Activated T-cell treated with anti-CD3 and anti-CD28 coated beads, Interleukin-2, amount 50 U/mL, for 1 hour (primary cell): ENCODE results near the gene DTWD2.
"Not testable (repeated sequence)": the region's sequence is repeated elsewhere in the genome, so short reads cannot be mapped to it uniquely, and the experiment has no call there.

Experiments used
- DNase-seq: peaks from one replicate; pipeline ENCODE4 v3.0.0-alpha.2; 2020

The DTWD2 gene

GRCh38 chr5:118987988-118988865 lies at the start of gene DTWD2:
Gene DTWD2, minus strand, starts transcription at chr5:118988547. Its CDS starts 36 bp downstream, at chr5:118988511.
- DNase-seq, result peak; percentile 95

GRCh38 chr5:119037496-119038215 lies 49.3 kb upstream of the DTWD2 start:
- no peak for DNase-seq

- no peak for DNase-seq
Measured at GRCh38 chr5:119036101-119036762, 47.9 kb upstream of the DTWD2 start.

GRCh38 chr5:119033135-119033534 lies 44.8 kb upstream of the DTWD2 start:
- DNase-seq, result no peak

- DNase-seq, result no peak
Measured at GRCh38 chr5:119032656-119033055, 44.3 kb upstream of the DTWD2 start.

- DNase-seq, result no peak
Measured at GRCh38 chr5:119031905-119032304, 43.6 kb upstream of the DTWD2 start.

GRCh38 chr5:119031011-119031886 lies 42.9 kb upstream of the DTWD2 start:
- no peak for DNase-seq

GRCh38 chr5:119028575-119028974 lies 40.2 kb upstream of the DTWD2 start:
- DNase-seq, result no peak

GRCh38 chr5:119022773-119023172 lies 34.4 kb upstream of the DTWD2 start:
- no peak for DNase-seq

GRCh38 chr5:119022017-119022745 lies 33.8 kb upstream of the DTWD2 start:
- DNase-seq, result no peak

GRCh38 chr5:119021149-119021732 lies 32.9 kb upstream of the DTWD2 start:
- DNase-seq, result no peak

- no peak for DNase-seq
Measured at GRCh38 chr5:119019949-119020348, 31.6 kb upstream of the DTWD2 start.

GRCh38 chr5:119019501-119019900 lies 31.2 kb upstream of the DTWD2 start:
- DNase-seq, result no peak

GRCh38 chr5:119017994-119018393 lies 29.6 kb upstream of the DTWD2 start:
- no peak for DNase-seq

- no peak for DNase-seq
Measured at GRCh38 chr5:119016125-119016774, 27.9 kb upstream of the DTWD2 start.

- DNase-seq, result no peak
Measured at GRCh38 chr5:119011186-119011585, 22.8 kb upstream of the DTWD2 start.

- DNase-seq, result no peak
Measured at GRCh38 chr5:119010206-119010605, 21.9 kb upstream of the DTWD2 start.

- DNase-seq, result no peak
Measured at GRCh38 chr5:119009131-119009530, 20.8 kb upstream of the DTWD2 start.

GRCh38 chr5:118999696-119000095 lies 11.3 kb upstream of the DTWD2 start:
- DNase-seq, result no peak

- DNase-seq, result not testable (repeated sequence)
Measured at GRCh38 chr5:118998861-118999260, 10.5 kb upstream of the DTWD2 start.

- no peak for DNase-seq
Measured at GRCh38 chr5:118996098-118996497, 7.8 kb upstream of the DTWD2 start.
